Mucosa of rectum (tissue), 2 donors: ENCODE results near the gene KCTD1.

Experiments used
- H3K27ac ChIP-seq, 2 donors: one replicate each; pipeline ENCODE4 v1.7.0; 2013; ENCODE audit warnings: inconsistent platforms in 2 of 2, low read depth in 2 of 2, low read length in 2 of 2
- H3K27me3 ChIP-seq, 2 donors: one replicate each; pipeline ENCODE4 v1.7.0; 2013; ENCODE audit warnings: low read length in 2 of 2; ENCODE audit not compliant: control insufficient read depth in 2 of 2, insufficient read depth in 2 of 2
- H3K36me3 ChIP-seq, 2 donors: one replicate each; pipeline ENCODE4 v1.7.0; 2013; ENCODE audit warnings: low read length in 2 of 2; ENCODE audit not compliant: control insufficient read depth in 2 of 2, insufficient read depth in 2 of 2
- H3K4me1 ChIP-seq, 2 donors: one replicate each; pipeline ENCODE4 v1.7.0; 2013; ENCODE audit warnings: low read length in 2 of 2, mild to moderate bottlenecking in 1 of 2; ENCODE audit not compliant: control insufficient read depth in 2 of 2, insufficient read depth in 2 of 2
- H3K4me3 ChIP-seq, 2 donors: one replicate each; pipeline ENCODE4 v1.7.0; 2013; ENCODE audit warnings: low read length in 2 of 2
- H3K9ac ChIP-seq, 2 donors: one replicate each; pipeline ENCODE4 v1.7.0; 2013; ENCODE audit warnings: low read length in 2 of 2, low read depth in 1 of 2, mild to moderate bottlenecking in 1 of 2
- H3K9me3 ChIP-seq, 2 donors: one replicate each; pipeline ENCODE4 v1.7.0; 2013; ENCODE audit warnings: low read length in 2 of 2; ENCODE audit not compliant: control insufficient read depth in 2 of 2
- donor health status: healthy.
- donor health status: Normal muscosa, but diverticular disease.

KCTD1 gene

GRCh38 chr18:26483633-26484032 is 64.7 kb downstream of the KCTD1 start:
- H3K36me3 ChIP-seq: no peaks in the 10 kb centered on the region
- H3K4me1 ChIP-seq: no peaks in the 10 kb centered on the region
- no peak overlapping the region for H3K27ac ChIP-seq
- H3K9me3 ChIP-seq: no peaks in the 10 kb centered on the region
- no peak overlapping the region for H3K9ac ChIP-seq
- no peaks in the 10 kb centered on the region for H3K27me3 ChIP-seq
- no peak overlapping the region for H3K4me3 ChIP-seq

DNA sequence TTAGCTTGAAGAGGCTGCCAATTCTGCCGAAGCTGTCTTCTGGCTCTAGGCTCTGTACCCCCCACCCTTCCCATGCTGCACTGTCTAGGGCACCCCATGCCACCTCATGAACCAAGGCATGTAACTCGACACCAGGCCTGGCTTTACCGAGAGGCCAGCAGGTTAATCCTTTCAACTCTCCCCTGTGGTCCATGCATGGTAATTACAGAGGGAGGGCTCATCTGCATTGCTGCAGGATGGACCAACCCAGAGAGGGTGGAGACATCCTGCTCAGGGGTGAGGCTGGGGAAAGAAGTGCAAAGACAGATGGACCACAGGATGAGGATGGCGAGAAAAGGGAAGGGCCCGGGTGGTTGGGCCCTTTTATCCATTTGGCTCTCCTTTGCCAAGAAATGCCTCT is 65.8 kb downstream of the KCTD1 start:
- Histone ChIP-seq H3K9me3 (no peaks in the 10 kb centered on the region), H3K4me1 (no peaks in the 10 kb centered on the region), H3K9ac (no peak overlapping the region), H3K36me3 (no peaks in the 10 kb centered on the region), H3K4me3 (no peak overlapping the region), H3K27me3 (no peaks in the 10 kb centered on the region), H3K27ac (no peak overlapping the region)

DNA sequence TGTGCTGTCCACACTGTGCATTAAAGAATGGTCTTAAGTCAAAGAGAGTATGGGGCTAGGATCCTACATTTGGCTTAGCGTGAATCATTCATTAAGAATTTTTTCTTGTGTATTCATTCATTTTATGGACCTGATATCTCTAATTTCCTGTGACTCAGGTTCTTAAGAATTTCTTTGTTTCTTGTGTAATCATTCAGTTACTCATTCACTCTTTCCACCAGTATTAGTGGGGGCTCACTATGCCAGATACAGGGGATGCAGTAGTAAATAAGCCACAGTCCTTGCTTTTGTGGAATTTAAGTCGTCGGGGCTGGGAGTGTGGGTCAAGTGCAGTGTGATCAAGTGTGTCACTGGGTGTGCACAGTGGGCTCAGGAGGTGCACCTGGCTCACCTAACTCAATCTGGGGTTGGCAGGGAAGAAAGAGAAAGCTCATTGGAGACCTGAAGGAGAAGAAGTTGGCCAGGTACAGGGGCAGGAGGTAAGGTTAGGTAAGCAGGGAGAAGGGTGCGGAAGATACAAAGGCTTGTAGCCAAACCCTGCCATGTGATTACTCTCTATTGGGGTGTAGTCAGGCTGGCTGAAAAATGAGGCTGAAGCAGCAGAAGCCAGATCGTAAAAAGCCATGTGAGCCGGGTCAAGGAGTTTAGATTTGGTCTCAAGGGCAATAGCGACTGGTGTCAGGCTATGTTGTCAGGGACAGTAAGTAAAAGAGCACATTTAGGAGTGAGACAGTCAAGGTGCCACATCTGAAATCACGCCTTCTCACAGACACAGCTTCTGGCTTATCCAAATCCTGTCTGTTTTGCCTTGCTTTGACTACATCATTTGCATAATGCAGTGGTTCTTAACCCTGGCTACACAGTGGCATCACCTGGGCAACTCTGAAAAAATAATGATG is 67.2 kb downstream of the KCTD1 start:
- Histone ChIP-seq H3K9ac (no peak overlapping the region), H3K36me3 (no peaks in the 10 kb centered on the region), H3K27me3 (no peaks in the 10 kb centered on the region), H3K4me1 (no peaks in the 10 kb centered on the region), H3K4me3 (no peak overlapping the region), H3K9me3 (no peaks in the 10 kb centered on the region), H3K27ac (no peak overlapping the region)

DNA sequence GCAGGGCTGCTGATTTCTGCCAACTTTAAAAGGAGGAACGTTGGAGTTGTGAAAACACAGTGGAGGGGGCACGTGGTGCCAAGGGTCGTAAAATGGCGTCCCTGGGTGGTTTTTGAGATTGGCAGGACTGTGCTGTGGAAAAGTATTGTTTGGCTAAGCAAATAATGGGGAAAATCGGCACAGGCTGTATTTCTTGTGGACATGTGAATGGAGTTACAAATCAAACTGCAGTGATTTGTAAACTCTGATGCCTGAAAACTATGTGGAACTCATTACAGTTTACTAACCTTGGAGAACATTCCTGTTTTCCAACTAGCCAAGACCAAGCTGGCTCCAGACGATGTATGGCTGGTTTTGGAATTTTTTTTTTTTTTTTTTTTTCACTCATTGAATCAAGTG is 68.7 kb downstream of the KCTD1 start:
- H3K9ac ChIP-seq: no peak overlapping the region
- no peak overlapping the region for H3K27ac ChIP-seq
- no peaks in the 10 kb centered on the region for H3K36me3 ChIP-seq
- H3K27me3 ChIP-seq: no peaks in the 10 kb centered on the region
- H3K4me3 ChIP-seq: no peak overlapping the region
- no peaks in the 10 kb centered on the region for H3K9me3 ChIP-seq
- H3K4me1 ChIP-seq: no peaks in the 10 kb centered on the region

DNA sequence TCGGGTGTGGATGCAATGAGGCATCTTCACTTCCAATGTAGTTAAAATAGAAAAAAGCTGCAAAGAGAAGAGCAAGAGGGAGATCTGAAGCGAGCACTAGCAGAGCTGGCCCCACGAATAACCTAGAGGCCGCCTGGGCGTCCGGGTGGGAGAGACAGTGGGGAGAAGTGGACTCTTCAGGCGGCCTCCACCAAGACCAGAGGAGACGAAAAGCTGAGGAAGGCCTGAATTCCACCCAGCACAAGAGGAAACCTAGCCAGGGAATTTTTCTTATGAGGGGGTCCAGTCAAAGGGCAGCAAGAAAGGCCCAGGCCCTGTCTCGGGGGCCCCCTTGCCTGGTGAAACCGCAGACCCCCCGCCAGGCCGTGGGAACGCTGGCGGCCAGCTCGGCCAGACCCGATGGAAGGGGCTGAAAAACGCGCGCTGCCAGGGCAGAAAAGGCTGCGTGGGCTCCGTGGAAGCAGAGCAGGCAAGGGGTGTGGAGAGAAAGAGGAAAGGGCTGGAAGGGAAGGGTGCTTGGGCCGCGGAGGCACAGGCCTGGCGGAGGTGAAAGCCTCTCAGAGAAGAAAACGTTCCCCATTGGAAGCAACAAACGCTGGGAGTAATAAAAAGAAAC is 69.2 kb downstream of the KCTD1 start:
- H3K36me3 ChIP-seq: no peaks in the 10 kb centered on the region
- H3K27ac ChIP-seq: no peak overlapping the region
- H3K4me1 ChIP-seq: no peaks in the 10 kb centered on the region
- H3K9me3 ChIP-seq: no peaks in the 10 kb centered on the region
- H3K9ac ChIP-seq: no peak overlapping the region
- H3K4me3 ChIP-seq: no peak overlapping the region
- no peaks in the 10 kb centered on the region for H3K27me3 ChIP-seq

DNA sequence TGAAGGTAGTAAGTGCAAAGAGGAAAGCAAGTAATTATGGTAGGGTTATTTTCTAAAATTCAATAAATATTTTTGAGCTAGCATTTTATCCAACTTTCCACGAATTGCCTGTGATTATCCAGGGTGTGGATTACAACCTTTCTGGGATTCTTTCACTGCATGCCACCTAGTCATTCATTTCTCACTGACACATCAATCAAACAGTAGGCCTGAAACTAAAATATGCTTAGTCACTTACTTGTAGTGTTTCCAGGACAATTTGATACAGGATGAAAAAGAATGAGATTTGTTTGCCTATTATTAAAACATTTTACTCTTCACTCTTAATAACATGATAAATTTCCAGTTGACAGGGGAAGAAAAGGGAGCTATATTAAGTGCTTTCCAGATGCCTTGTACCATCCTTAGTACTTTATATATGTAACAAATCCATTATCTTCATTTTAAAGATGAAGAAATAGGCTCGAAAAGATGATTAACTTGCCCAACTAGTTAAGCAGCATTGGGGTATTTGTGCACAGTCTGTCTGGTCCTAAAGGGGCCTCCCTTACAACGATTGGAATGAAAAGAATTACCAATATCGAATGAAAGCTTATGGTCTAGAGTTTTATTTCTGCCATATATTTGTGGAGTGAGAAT is 70.4 kb downstream of the KCTD1 start:
- no peaks in the 10 kb centered on the region for H3K9me3 ChIP-seq
- no peaks in the 10 kb centered on the region for H3K4me1 ChIP-seq
- no peak overlapping the region for H3K4me3 ChIP-seq
- H3K27me3 ChIP-seq: no peaks in the 10 kb centered on the region
- no peaks in the 10 kb centered on the region for H3K36me3 ChIP-seq
- no peak overlapping the region for H3K27ac ChIP-seq
- no peak overlapping the region for H3K9ac ChIP-seq

GRCh38 chr18:26476697-26477096 is 71.7 kb downstream of the KCTD1 start:
- Histone ChIP-seq H3K4me3 (no peak overlapping the region), H3K27me3 (no peaks in the 10 kb centered on the region)

DNA sequence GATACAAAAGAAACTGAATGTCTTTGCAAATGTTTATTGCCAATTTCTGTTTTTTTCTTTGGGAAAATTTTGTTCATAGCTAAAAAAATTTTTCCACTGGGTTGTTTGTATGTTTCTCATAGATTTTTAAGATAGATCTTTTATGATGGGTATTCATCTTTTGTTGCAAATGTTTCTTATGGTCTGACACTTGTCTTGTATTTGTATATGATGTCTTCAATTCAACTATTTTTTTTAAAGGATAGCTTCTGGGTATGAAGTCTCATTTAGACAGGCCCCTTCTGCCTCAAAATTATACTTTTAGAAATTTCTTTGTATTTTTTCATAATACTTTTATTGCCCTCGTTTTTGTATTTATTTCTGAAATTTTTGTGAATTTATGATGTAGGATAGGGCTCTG is 73.8 kb downstream of the KCTD1 start:
- H3K36me3 ChIP-seq: peaks cover 0 to 2% of the 10 kb centered on the region in 2 donors
- no peaks in the 10 kb centered on the region for H3K4me1 ChIP-seq
- H3K9me3 ChIP-seq: no peaks in the 10 kb centered on the region
- no peak overlapping the region for H3K9ac ChIP-seq
- no peak overlapping the region for H3K4me3 ChIP-seq
- H3K27ac ChIP-seq: no peak overlapping the region
- H3K27me3 ChIP-seq: no peaks in the 10 kb centered on the region

More at GRCh38 chr18:26476697-26477096, 71.7 kb downstream of the KCTD1 start:
- no peak overlapping the region for H3K27ac ChIP-seq
- no peaks in the 10 kb centered on the region for H3K36me3 ChIP-seq
- H3K9me3 ChIP-seq: no peaks in the 10 kb centered on the region
- H3K9ac ChIP-seq: no peak overlapping the region
- H3K4me1 ChIP-seq: no peaks in the 10 kb centered on the region

GRCh38 chr18:26473672-26474071 is 74.7 kb downstream of the KCTD1 start:
- Histone ChIP-seq H3K9me3 (no peaks in the 10 kb centered on the region), H3K4me3 (no peak overlapping the region), H3K4me1 (no peaks in the 10 kb centered on the region), H3K27ac (no peak overlapping the region), H3K27me3 (no peaks in the 10 kb centered on the region), H3K36me3 (peaks cover 0 to 2% of the 10 kb centered on the region in 2 donors), H3K9ac (no peak overlapping the region)

GRCh38 chr18:26471826-26472225 is 76.5 kb downstream of the KCTD1 start:
- no peak overlapping the region for H3K9ac ChIP-seq
- no peaks in the 10 kb centered on the region for H3K27me3 ChIP-seq
- peaks cover 0 to 2% of the 10 kb centered on the region in 2 donors for H3K36me3 ChIP-seq
- H3K27ac ChIP-seq: no peak overlapping the region
- H3K9me3 ChIP-seq: no peaks in the 10 kb centered on the region
- H3K4me1 ChIP-seq: no peaks in the 10 kb centered on the region
- H3K4me3 ChIP-seq: no peak overlapping the region
